Glutamatergic neuron (in vitro differentiated cells): ENCODE results near the gene RAP2A. TPM values are rescaled to one million over a fixed set of nuclear protein-coding genes. Genes with fewer than 3 reads are reported as not detected.

Source experiments
- DNase-seq: peaks from one replicate; pipeline ENCODE4 v3.0.0; 2022
- H3K27ac Mint-ChIP-seq: one replicate; pipeline ENCODE4 v1.8.0; 2020; ENCODE audit warnings: mild to moderate bottlenecking, mixed read lengths, inconsistent platforms; ENCODE audit not compliant: unreplicated experiment
- H3K27me3 Mint-ChIP-seq: one replicate; pipeline ENCODE4 v1.8.0; 2020; ENCODE audit warnings: mild to moderate bottlenecking, moderate library complexity, mixed read lengths, inconsistent platforms; ENCODE audit not compliant: unreplicated experiment
- H3K36me3 Mint-ChIP-seq: one replicate; pipeline ENCODE4 v1.8.0; 2020; ENCODE audit warnings: mild to moderate bottlenecking, mixed read lengths, inconsistent platforms; ENCODE audit not compliant: unreplicated experiment
- H3K4me1 Mint-ChIP-seq: one replicate; pipeline ENCODE4 v1.8.0; 2020; ENCODE audit warnings: mild to moderate bottlenecking, low read depth, mixed read lengths, inconsistent platforms; ENCODE audit not compliant: unreplicated experiment
- H3K4me3 Mint-ChIP-seq: one replicate; pipeline ENCODE4 v1.8.0; 2020; ENCODE audit warnings: mild to moderate bottlenecking, mixed read lengths, inconsistent platforms; ENCODE audit not compliant: unreplicated experiment
- H3K9me3 Mint-ChIP-seq: one replicate; pipeline ENCODE4 v1.8.0; 2020; ENCODE audit warnings: mild to moderate bottlenecking, moderate library complexity, mixed read lengths, inconsistent platforms; ENCODE audit not compliant: unreplicated experiment
- total RNA-seq: library from RNA; stranded (reverse); fragmentation: NEBNext Ultra II Directional; extraction: Animal tissue kit (Norgen Biotek cat#: 25700); gene quantifications from one replicate; pipeline ENCODE4 v1.2.1, GENCODE V29; 2021; ENCODE audit not compliant: unreplicated experiment
- TF ChIP-seq, protein P1 (sequence below): fragments of 200-600 bp; sonication (generic); IDR thresholded peaks from one replicate; pipeline ENCODE4 v1.5.0; 2021; ENCODE audit not compliant: partially characterized antibody, unreplicated experiment

RAP2A gene
- total RNA-seq, 1 donor from 2014 or later, result 51.2 TPM

DNA sequence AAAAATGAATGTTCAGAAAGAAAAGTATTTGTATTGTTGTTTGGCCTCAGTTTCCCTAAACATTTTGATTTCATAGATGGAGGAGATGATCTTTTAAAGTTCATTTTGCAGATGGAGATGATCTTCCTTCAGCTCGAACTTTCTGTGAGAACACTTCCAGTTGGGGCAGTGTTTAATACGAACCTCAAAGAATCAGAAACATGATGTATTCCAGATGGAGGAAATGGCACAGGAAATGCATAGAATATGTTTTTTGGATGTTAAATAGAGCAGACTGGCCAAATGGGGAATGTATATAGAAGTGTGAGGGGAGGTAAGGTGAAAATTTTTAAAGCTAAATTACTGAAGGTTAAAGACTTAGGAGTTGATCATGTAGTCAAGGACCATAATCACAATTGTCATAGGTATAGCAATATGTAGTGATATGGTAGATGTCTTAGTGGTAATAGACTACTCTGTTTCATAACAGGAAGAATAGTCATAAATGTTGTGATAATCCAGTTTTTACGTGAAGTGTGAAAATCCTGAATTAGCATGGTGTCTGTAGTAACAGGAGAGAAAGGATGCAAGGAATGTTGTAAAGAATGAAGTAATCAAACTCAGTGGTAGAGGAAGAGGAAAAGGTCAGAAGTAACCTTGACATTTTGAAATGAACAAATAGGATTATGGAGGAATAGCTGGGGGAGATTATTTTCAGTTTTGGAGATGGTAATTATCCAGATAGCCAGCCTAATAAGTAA lies 5.1 kb downstream of the RAP2A start:
- Mint-ChIP-seq H3K9me3 (peaks cover 4% of the 10 kb centered on the region), H3K36me3 (no peaks in the 10 kb centered on the region)
- TF ChIP-seq, protein P1, sequence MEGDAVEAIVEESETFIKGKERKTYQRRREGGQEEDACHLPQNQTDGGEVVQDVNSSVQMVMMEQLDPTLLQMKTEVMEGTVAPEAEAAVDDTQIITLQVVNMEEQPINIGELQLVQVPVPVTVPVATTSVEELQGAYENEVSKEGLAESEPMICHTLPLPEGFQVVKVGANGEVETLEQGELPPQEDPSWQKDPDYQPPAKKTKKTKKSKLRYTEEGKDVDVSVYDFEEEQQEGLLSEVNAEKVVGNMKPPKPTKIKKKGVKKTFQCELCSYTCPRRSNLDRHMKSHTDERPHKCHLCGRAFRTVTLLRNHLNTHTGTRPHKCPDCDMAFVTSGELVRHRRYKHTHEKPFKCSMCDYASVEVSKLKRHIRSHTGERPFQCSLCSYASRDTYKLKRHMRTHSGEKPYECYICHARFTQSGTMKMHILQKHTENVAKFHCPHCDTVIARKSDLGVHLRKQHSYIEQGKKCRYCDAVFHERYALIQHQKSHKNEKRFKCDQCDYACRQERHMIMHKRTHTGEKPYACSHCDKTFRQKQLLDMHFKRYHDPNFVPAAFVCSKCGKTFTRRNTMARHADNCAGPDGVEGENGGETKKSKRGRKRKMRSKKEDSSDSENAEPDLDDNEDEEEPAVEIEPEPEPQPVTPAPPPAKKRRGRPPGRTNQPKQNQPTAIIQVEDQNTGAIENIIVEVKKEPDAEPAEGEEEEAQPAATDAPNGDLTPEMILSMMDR, result no peak

DNA sequence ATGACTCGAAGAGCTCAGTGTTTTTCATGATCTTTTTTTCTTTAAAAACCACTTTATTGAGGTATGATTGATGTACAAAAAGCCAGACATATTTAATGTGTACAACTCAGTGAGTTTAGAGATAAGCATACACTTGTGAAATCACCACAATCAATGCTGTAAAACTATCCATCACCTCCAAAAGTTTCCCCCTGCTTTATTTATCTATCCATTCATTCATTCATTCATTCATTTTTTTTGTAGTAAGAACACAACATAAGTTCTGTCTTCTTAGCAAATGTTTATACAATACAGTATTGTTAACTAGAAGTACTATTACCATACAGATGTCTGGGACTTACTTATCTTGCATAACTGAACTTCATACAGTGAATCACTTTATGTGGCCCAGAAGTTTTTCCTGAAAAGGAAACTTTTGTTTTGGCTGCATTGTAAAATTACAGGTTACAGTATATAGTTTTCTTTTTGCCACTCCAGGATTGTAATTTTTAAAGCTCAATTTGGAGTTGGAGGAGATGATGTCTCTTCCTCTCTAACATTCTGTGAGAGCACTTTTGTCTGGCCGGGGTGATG lies 6.7 kb downstream of the RAP2A start:
- no peaks in the 10 kb centered on the region for H3K9me3 Mint-ChIP-seq
- TF ChIP-seq, protein P1, result no peak
- no peak overlapping the region for H3K4me3 Mint-ChIP-seq
- no peaks in the 10 kb centered on the region for H3K36me3 Mint-ChIP-seq
- no peaks in the 10 kb centered on the region for H3K27me3 Mint-ChIP-seq
- DNase-seq, result no peak
- peaks cover 8% of the 10 kb centered on the region for H3K4me1 Mint-ChIP-seq
- no peak overlapping the region for H3K27ac Mint-ChIP-seq

More for the DNA sequence above, 5.1 kb downstream of the RAP2A start:
- peaks cover 9% of the 10 kb centered on the region for H3K4me1 Mint-ChIP-seq
- no peak overlapping the region for H3K27ac Mint-ChIP-seq
- DNase-seq, result no peak
- no peak overlapping the region for H3K4me3 Mint-ChIP-seq
- peaks cover 3% of the 10 kb centered on the region for H3K27me3 Mint-ChIP-seq

DNA sequence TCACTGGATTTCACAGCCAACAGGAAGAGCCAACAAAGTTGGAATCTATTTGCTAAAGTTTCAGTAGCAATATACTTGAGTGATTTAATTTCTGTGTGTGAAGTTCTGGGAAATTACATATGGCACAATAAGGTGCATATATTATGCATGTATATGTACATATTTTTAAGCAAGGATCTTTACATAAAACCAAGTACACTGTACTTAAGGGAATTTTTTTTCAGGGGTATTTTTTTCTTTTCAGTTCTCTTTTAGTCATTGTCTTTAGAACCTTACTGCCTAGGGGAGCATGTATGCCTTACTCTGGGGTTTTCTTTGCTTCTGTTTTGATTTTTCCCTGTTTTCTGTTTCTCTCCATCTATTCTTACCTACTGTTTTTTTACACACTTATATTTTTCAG lies 7.4 kb downstream of the RAP2A start:
- H3K27me3 Mint-ChIP-seq, result no peaks in the 10 kb centered on the region
- H3K27ac Mint-ChIP-seq, result no peak overlapping the region
- no peaks in the 10 kb centered on the region for H3K9me3 Mint-ChIP-seq
- no peaks in the 10 kb centered on the region for H3K36me3 Mint-ChIP-seq
- no peak for DNase-seq
- TF ChIP-seq, protein P1, result no peak
- H3K4me3 Mint-ChIP-seq, result no peak overlapping the region
- peaks cover 2% of the 10 kb centered on the region for H3K4me1 Mint-ChIP-seq

DNA sequence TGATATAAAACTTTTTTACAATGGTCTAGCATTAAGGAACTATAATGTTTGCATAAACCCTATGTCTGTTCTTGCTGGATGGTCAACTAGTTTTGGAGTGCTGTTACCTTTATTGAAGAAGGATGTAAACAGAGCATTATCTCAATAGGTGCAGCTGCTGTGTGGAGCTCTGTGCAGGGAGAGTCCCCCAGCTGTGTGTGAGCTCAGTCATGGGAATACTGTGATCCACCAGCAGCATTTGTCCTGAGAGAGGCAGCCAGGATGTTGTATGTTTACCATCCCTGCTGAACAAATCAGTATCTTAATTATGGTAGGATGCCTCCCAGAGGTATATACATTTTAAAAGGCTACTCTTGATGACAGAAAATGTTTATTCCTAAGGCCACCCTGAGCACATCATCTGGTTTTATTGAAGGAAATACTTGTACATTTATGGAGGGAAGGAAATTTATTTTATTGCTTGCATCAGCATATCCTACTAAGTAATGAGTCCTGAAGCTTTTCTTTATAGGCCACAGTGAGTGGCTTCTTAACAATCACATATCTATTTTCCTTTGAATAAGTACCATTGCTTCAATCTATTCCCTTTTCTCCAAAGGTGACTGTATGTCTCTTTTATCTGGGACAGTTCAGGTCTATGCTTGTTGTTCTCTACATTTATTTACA lies 11.7 kb downstream of the RAP2A start:
- H3K4me3 Mint-ChIP-seq, result no peak overlapping the region
- no peak for DNase-seq
- H3K27ac Mint-ChIP-seq, result no peak overlapping the region
- peaks cover 7% of the 10 kb centered on the region for H3K4me1 Mint-ChIP-seq
- H3K36me3 Mint-ChIP-seq, result peaks cover 5% of the 10 kb centered on the region
- H3K27me3 Mint-ChIP-seq, result peaks cover 3% of the 10 kb centered on the region
- H3K9me3 Mint-ChIP-seq, result no peaks in the 10 kb centered on the region
- TF ChIP-seq, protein P1, result no peak

DNA sequence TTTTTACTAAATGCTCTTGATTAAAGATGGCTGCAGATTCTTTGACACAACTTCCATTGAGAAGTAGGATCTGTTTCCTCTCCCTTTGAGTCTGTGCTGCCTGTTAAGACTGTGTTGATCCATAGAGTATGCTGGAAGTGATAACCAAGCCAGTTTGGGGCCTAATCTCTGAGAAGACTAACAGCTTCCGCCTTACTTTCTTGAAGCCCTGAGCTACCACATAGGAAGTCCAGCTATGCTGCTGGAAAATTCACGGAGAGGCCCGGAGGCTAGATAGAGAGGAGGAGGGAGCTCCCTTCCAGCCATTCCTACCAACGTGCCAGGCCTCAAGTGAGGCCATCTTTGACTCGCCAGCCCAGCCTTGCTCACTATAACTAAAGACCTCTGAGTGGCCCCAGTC lies 12.5 kb downstream of the RAP2A start:
- peaks cover 7% of the 10 kb centered on the region for H3K4me1 Mint-ChIP-seq
- TF ChIP-seq, protein P1, result no peak
- H3K36me3 Mint-ChIP-seq, result peaks cover 5% of the 10 kb centered on the region
- no peak for DNase-seq
- H3K9me3 Mint-ChIP-seq, result no peaks in the 10 kb centered on the region
- H3K27me3 Mint-ChIP-seq, result peaks cover 3% of the 10 kb centered on the region
- no peak overlapping the region for H3K27ac Mint-ChIP-seq
- no peak overlapping the region for H3K4me3 Mint-ChIP-seq
